Measurements from ENCODE around the gene ETFA. TPM values are rescaled to one million over a fixed set of nuclear protein-coding genes. Genes with fewer than 3 reads are reported as not detected.

Gene ETFA
- total and polyA plus RNA-seq, 9 of the 15 experiments (the other 6 are each of a cell fraction or from before 2014, with no cell fraction given) = 130 to 543 (median 232) TPM

- no peaks in the 10 kb centered on the region for H3K9me1 ChIP-seq (ENCODE audit: control insufficient read depth, insufficient read depth, low read length)
- H3K4me3 ChIP-seq = no peak overlapping the region
- ATAC-seq = no peak
- 60% methylated on average over 10 of the region's 10 CpGs for WGBS (ENCODE audit: insufficient coverage, low coverage, missing lambda C conversion rate)
- FAIRE-seq = no peak
- H3K4me2 ChIP-seq (ENCODE audit: insufficient read depth, low read length) = no peak overlapping the region
- H4K20me1 ChIP-seq (replicated peaks; ENCODE audit: control insufficient read depth, insufficient read depth, low read length) = no peaks in the 10 kb centered on the region
- no TSS peak for BruUV-seq (replicated peaks)
- no peak overlapping the region for H2AFZ ChIP-seq (ENCODE audit: low read depth, low read length)
- no peaks in the 10 kb centered on the region for H3K9me3 ChIP-seq (replicated peaks; ENCODE audit: control insufficient read depth, insufficient read depth, low read depth, low read length)
- ChIA-PET POLR2A (no interaction called here), CTCF (ENCODE audit: low intra/inter-chr PET ratio) (no interaction called here)
- H3K27ac ChIP-seq (ENCODE audit: extremely low read depth, low read depth, low read length) = no peak overlapping the region
- TF ChIP-seq CREM (IDR thresholded peaks at IDR 0.05; ENCODE audit: low read depth) (no peak), SFPQ (IDR thresholded peaks at IDR 0.05; ENCODE audit: low read depth, low read length) (no peak)
- intact Hi-C loops (cut with micrococcal nuclease) = no loop called here
- no peak overlapping the region for H3K9ac ChIP-seq (ENCODE audit: insufficient read depth in 1 of 2, low read depth in 2 of 2, low read length in 2 of 2)
- peaks cover 0 to 2% of the 10 kb centered on the region in 2 experiments; a peak in 1 of 5 replicates for H3K27me3 ChIP-seq (ENCODE audit: control insufficient read depth in 2 of 2, insufficient read depth in 2 of 2, low read length in 2 of 2)
- no peak for DNase-seq (ENCODE audit: extremely low read depth in 1 of 4, low spot score in 3 of 4)
- in situ Hi-C loops (cut with MboI) = no loop called here
- peaks cover 0 to 5% of the 10 kb centered on the region in 2 experiments; a peak in 3 of 5 replicates for H3K4me1 ChIP-seq (replicated peaks in 1 of 2; ENCODE audit: control insufficient read depth in 2 of 2, insufficient read depth in 2 of 2, low read length in 2 of 2)
- H3K79me2 ChIP-seq (ENCODE audit: control insufficient read depth, insufficient read depth, low read length) = no peaks in the 10 kb centered on the region
- H3K36me3 ChIP-seq (ENCODE audit: control insufficient read depth, insufficient read depth, low read length) = no peaks in the 10 kb centered on the region
Observed at GRCh38 chr15:76321171-76321570, 9.9 kb upstream of the ETFA start.

GRCh38 chr15:76320012-76320411 is 8.7 kb upstream of the ETFA start:
- H4K20me1 ChIP-seq (replicated peaks; ENCODE audit: control insufficient read depth, insufficient read depth, low read length) = no peaks in the 10 kb centered on the region
- no peak overlapping the region for H3K4me3 ChIP-seq
- H2AFZ ChIP-seq (ENCODE audit: low read depth, low read length) = peak overlapping the region; percentile 23; the same call in 1 of the 2 replicates
- peak; percentile 30; the same call in 1 of the 3 replicates for ATAC-seq
- no peak overlapping the region for H3K9ac ChIP-seq (ENCODE audit: insufficient read depth in 1 of 2, low read depth in 2 of 2, low read length in 2 of 2)
- in situ Hi-C loops (cut with MboI) (no loop called here), intact Hi-C loops (cut with micrococcal nuclease) (no loop called here)
- H3K4me2 ChIP-seq (ENCODE audit: insufficient read depth, low read length) = no peak overlapping the region
- WGBS (ENCODE audit: insufficient coverage, low coverage, missing lambda C conversion rate) = 21% methylated on average over 6 of the region's 6 CpGs
- peaks cover 0 to 5% of the 10 kb centered on the region in 2 experiments; a peak in 3 of 5 replicates for H3K4me1 ChIP-seq (replicated peaks in 1 of 2; ENCODE audit: control insufficient read depth in 2 of 2, insufficient read depth in 2 of 2, low read length in 2 of 2)
- FAIRE-seq = no peak
- ChIA-PET CTCF (ENCODE audit: low intra/inter-chr PET ratio) (no interaction called here), POLR2A (interaction anchor here (0.7 kb wide), 2 partner anchors 130 to 1567 kb away, joined by 3 read pairs; no protein-coding TSS in a partner anchor)
- peaks cover 0 to 2% of the 10 kb centered on the region in 2 experiments; a peak in 1 of 5 replicates for H3K27me3 ChIP-seq (ENCODE audit: control insufficient read depth in 2 of 2, insufficient read depth in 2 of 2, low read length in 2 of 2)
- H3K9me1 ChIP-seq (ENCODE audit: control insufficient read depth, insufficient read depth, low read length) = no peaks in the 10 kb centered on the region
- no peaks in the 10 kb centered on the region for H3K79me2 ChIP-seq (ENCODE audit: control insufficient read depth, insufficient read depth, low read length)
- no TSS peak for BruUV-seq (replicated peaks)
- no peak overlapping the region for H3K27ac ChIP-seq (ENCODE audit: extremely low read depth, low read depth, low read length)
- DNase-seq (ENCODE audit: extremely low read depth in 1 of 4, low spot score in 3 of 4) = no peak
- H3K9me3 ChIP-seq (replicated peaks; ENCODE audit: control insufficient read depth, insufficient read depth, low read depth, low read length) = no peaks in the 10 kb centered on the region
- H3K36me3 ChIP-seq (ENCODE audit: control insufficient read depth, insufficient read depth, low read length) = no peaks in the 10 kb centered on the region
- TF ChIP-seq ZBTB12 (CRISPR knock-in tag; IDR thresholded peaks at IDR 0.05) (no peak), NFE2 (IDR thresholded peaks at IDR 0.05; ENCODE audit: low read depth) (peak; percentile 89), ARID1B (IDR thresholded peaks at IDR 0.05) (peak; percentile 34; the same call in 1 of the 2 replicates), MAFG (tag; conservative IDR thresholded peaks at IDR 0.05) (peak; percentile 94), MAFF (IDR thresholded peaks at IDR 0.05; ENCODE audit: low read length) (peak; percentile 73), PRDM10 (IDR thresholded peaks at IDR 0.05; ENCODE audit: partially characterized antibody) (no peak), HMGN3 (IDR thresholded peaks at IDR 0.05; ENCODE audit: borderline replicate concordance, extremely low read depth, insufficient read length, low read depth, low read length) (no peak)
